Cardiac muscle cell (in vitro differentiated cells and primary cell): ENCODE data around the gene LRGUK. TPM values are rescaled to one million over a fixed set of nuclear protein-coding genes. Genes with fewer than 3 reads are reported as not detected.

Experiments used
- DNase-seq, 2 donors: peaks; one replicate each; pipeline versions ENCODE4 v3.0.0 to v3.0.0-alpha.2; 2010 to 2017; ENCODE audit warnings: low read depth in 1 of 2, low spot score in 1 of 2
- H3K27ac ChIP-seq: fragments of 200-600 bp; sonication (generic); 2 replicates; pipeline ENCODE4 v1.5.1; 2016
- H3K27me3 ChIP-seq: fragments of 200-600 bp; sonication (generic); 2 replicates; pipeline ENCODE4 v1.6.0; 2016; ENCODE audit warnings: control low read depth
- H3K36me3 ChIP-seq: fragments of 200-600 bp; sonication (generic); 2 replicates; pipeline ENCODE4 v1.5.1; 2016; ENCODE audit warnings: control low read depth
- H3K4me1 ChIP-seq: fragments of 200-600 bp; sonication (generic); 2 replicates; pipeline ENCODE4 v1.8.1; 2017; ENCODE audit warnings: low read depth, mild to moderate bottlenecking, mixed run types
- H3K4me3 ChIP-seq: fragments of 200-600 bp; sonication (generic); 2 replicates; pipeline ENCODE4 v1.5.1; 2016; ENCODE audit warnings: mild to moderate bottlenecking
- H3K9me3 ChIP-seq: fragments of 200-600 bp; sonication (generic); 2 replicates; pipeline ENCODE4 v1.5.1; 2017; ENCODE audit warnings: low read depth, mild to moderate bottlenecking, control low read depth
- CTCF ChIP-seq: IDR thresholded peaks from 2 replicates; pipeline ENCODE4 v1.5.1; 2012; ENCODE audit warnings: low read depth, mild to moderate bottlenecking, low read length
- polyA plus RNA-seq: library from polyadenylated mRNA; unstranded; fragments of >200 nt; fragmentation: Nextera tagmentation; extraction: Ambion mirVana; gene quantifications from 2 replicates; pipeline ENCODE4 v1.2.1, GENCODE V29; 2016
- total RNA-seq: library from RNA; depleted of rRNA; stranded (reverse); fragments of >200 nt; gene quantifications from 2 replicates; pipeline ENCODE4 v1.2.3, GENCODE V29; 2016

LRGUK gene
- total and polyA plus RNA-seq, 2 experiments from 2014 or later = 0.36 TPM; not detected in 1

- Histone ChIP-seq H3K9me3 (no peaks in the 10 kb centered on the region), H3K36me3 (no peaks in the 10 kb centered on the region), H3K4me3 (no peak overlapping the region), H3K27me3 (no peaks in the 10 kb centered on the region), H3K4me1 (no peaks in the 10 kb centered on the region), H3K27ac (no peak overlapping the region)
- TF ChIP-seq CTCF = no peak
- DNase-seq = no peak
Measured at GRCh38 chr7:134179036-134180011, 52.2 kb downstream of the LRGUK start.

DNA sequence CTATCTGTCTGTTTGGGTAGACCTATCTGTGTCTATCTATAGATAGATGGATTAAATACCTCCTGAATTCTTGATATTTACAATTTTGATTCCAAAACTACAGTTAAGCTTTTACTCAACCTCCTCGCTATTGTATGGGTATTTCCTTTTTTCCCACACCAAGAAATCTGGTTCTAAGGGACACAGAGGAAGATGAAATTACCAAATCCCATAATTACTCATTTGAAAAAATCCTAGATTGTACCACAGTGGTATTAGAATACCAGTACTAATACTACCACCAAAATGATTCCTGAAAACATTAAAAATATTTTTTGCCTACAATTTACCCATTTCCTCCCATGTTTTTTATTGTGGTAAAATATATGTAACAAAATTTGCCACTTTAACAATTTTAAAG lies 53.2 kb downstream of the LRGUK start:
- H3K9me3 ChIP-seq = no peaks in the 10 kb centered on the region
- TF ChIP-seq CTCF = no peak

GRCh38 chr7:134182078-134182477 lies 54.9 kb downstream of the LRGUK start:
- H3K9me3 ChIP-seq = no peaks in the 10 kb centered on the region

More for the DNA sequence above, 53.2 kb downstream of the LRGUK start:
- Histone ChIP-seq H3K27me3 (no peaks in the 10 kb centered on the region), H3K36me3 (no peaks in the 10 kb centered on the region), H3K4me1 (no peaks in the 10 kb centered on the region), H3K4me3 (no peak overlapping the region), H3K27ac (no peak overlapping the region)
- DNase-seq = no peak

DNA sequence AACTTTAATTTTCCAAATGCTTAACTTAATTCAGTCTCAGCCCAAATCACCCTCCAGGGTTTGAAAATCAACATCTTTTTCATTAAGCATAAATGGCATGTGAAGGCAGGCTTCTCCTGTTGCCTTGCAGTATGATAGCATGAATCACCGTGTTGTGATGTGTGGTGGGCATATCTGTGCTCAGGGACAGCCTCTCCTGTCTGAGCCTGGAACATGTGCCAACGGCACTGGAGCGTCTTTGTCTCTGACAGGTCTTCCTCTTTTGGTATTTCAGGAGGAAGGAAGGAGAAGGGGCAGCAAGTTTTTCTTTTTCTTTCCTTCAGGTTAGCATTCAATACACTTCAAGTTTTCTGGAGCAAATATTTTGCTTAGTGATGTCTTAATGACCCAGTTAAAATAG lies 57.6 kb downstream of the LRGUK start:
- H3K27ac ChIP-seq = no peak overlapping the region
- TF ChIP-seq CTCF = no peak
- H3K4me1 ChIP-seq = no peaks in the 10 kb centered on the region
- DNase-seq = no peak
- no peaks in the 10 kb centered on the region for H3K27me3 ChIP-seq
- H3K36me3 ChIP-seq = no peaks in the 10 kb centered on the region
- H3K4me3 ChIP-seq = no peak overlapping the region
- H3K9me3 ChIP-seq = no peaks in the 10 kb centered on the region

More at GRCh38 chr7:134182078-134182477, 54.9 kb downstream of the LRGUK start:
- peak in 1 of 2 donors; percentile 22 for DNase-seq
- no peak overlapping the region for H3K4me3 ChIP-seq
- no peaks in the 10 kb centered on the region for H3K27me3 ChIP-seq
- H3K4me1 ChIP-seq = no peaks in the 10 kb centered on the region
- H3K36me3 ChIP-seq = no peaks in the 10 kb centered on the region
- no peak overlapping the region for H3K27ac ChIP-seq
- no peak for TF ChIP-seq CTCF

DNA sequence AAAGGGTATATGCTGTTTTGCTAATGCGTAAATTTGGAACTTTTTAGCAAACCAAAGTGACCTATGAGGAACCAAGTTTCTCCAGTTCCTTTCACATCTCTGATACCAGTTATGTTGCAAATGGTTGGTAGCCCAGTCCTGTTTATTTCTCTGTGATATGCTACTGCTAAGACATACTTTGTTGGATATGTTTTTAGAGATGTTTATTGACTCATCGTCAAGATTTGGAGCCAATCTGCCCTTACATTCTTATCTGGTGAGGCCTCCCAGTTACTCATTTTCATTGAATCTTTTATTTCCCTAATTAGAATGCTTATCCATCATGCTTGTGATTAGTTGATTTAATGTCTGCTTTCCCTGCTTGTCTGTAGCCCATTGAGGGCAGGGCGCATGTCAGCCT lies 58.9 kb downstream of the LRGUK start:
- Histone ChIP-seq H3K4me3 (no peak overlapping the region), H3K27ac (no peak overlapping the region), H3K36me3 (no peaks in the 10 kb centered on the region), H3K27me3 (no peaks in the 10 kb centered on the region), H3K9me3 (no peaks in the 10 kb centered on the region), H3K4me1 (no peaks in the 10 kb centered on the region)
- DNase-seq = no peak
- no peak for TF ChIP-seq CTCF
